Stimulated activated CD4-positive, alpha-beta T cell treated with anti-CD3 and anti-CD28 coated beads, Interleukin-12 subunit alpha, Interleukin-12 subunit beta, amount 100 ng/mL, for 4 hours (primary cell): Measurements from ENCODE around the gene HCRTR1.
"Not testable (repeated sequence)": the region's sequence is repeated elsewhere in the genome, so short reads cannot be mapped to it uniquely, and the experiment has no call there.

Experiments used
- DNase-seq: peaks from one replicate; pipeline ENCODE4 v3.0.0-alpha.2; 2020

Gene HCRTR1

GRCh38 chr1:31581821-31582810, 35.4 kb upstream of the HCRTR1 start:
- no peak for DNase-seq

- no peak for DNase-seq
These were observed 34.2 kb upstream of the HCRTR1 start for GRCh38 chr1:31583082-31583994.

- DNase-seq = no peak
These were observed 33.3 kb upstream of the HCRTR1 start for GRCh38 chr1:31583995-31584868.

- DNase-seq = no peak
These were observed 32.4 kb upstream of the HCRTR1 start for GRCh38 chr1:31584869-31585735.

GRCh38 chr1:31585736-31586365, 31.6 kb upstream of the HCRTR1 start:
- DNase-seq = no peak

- DNase-seq = no peak
These were observed 30.8 kb upstream of the HCRTR1 start for GRCh38 chr1:31586376-31587327.

- not testable (repeated sequence) for DNase-seq
These were observed 30.2 kb upstream of the HCRTR1 start for GRCh38 chr1:31587328-31587699.

GRCh38 chr1:31587720-31588423, 29.6 kb upstream of the HCRTR1 start:
- peak; percentile 46 for DNase-seq

- no peak for DNase-seq
These were observed 28.6 kb upstream of the HCRTR1 start for GRCh38 chr1:31588751-31589515.

GRCh38 chr1:31591425-31592093, 25.9 kb upstream of the HCRTR1 start:
- DNase-seq = no peak

GRCh38 chr1:31592132-31592531, 25.4 kb upstream of the HCRTR1 start:
- DNase-seq = no peak

- no peak for DNase-seq
These were observed 24.3 kb upstream of the HCRTR1 start for GRCh38 chr1:31593136-31593665.

- peak; percentile 61 for DNase-seq
These were observed 23.5 kb upstream of the HCRTR1 start for GRCh38 chr1:31593770-31594632.

GRCh38 chr1:31595836-31596736, 21.4 kb upstream of the HCRTR1 start:
- DNase-seq = no peak

GRCh38 chr1:31596737-31597097, 20.8 kb upstream of the HCRTR1 start:
- no peak for DNase-seq
